Aorta (tissue), 5 donors: ENCODE results near the gene MYOG. TPM values are rescaled to one million over a fixed set of nuclear protein-coding genes. Genes with fewer than 3 reads are reported as not detected.

Experiments used
- ATAC-seq: fragments of 200-7000 bp; cut with Tn5 transposase; one replicate; pipeline ENCODE4 v1.9.1; 2022; ENCODE audit warnings: moderate library complexity; ENCODE audit not compliant: low FRiP score
- DNase-seq, 2 donors: peaks; one replicate each; pipeline ENCODE4 v3.0.0-alpha.2; 2020
- H3K27ac ChIP-seq, 2 donors: one replicate each; pipeline ENCODE4 v1.5.1; 2013; ENCODE audit warnings: low read length in 2 of 2, mild to moderate bottlenecking in 2 of 2, moderate library complexity in 2 of 2, control low read depth in 1 of 2, inconsistent platforms in 1 of 2, low read depth in 1 of 2
- H3K27me3 ChIP-seq, 2 donors: one replicate each; pipeline ENCODE4 v1.6.1; 2013; ENCODE audit warnings: control low read depth in 1 of 2, low read length in 1 of 2, mild to moderate bottlenecking in 1 of 2, moderate library complexity in 1 of 2; ENCODE audit not compliant: insufficient read depth in 2 of 2, control insufficient read depth in 1 of 2
- H3K36me3 ChIP-seq, 2 donors: one replicate each; pipeline ENCODE4 v1.6.1; 2013; ENCODE audit warnings: control low read depth in 1 of 2, low read length in 1 of 2, mild to moderate bottlenecking in 1 of 2; ENCODE audit not compliant: insufficient read depth in 2 of 2, control insufficient read depth in 1 of 2
- H3K4me1 ChIP-seq, 2 donors: one replicate each; pipeline ENCODE4 v1.6.1; 2013; ENCODE audit warnings: low read length in 2 of 2, control low read depth in 1 of 2, mild to moderate bottlenecking in 1 of 2, moderate library complexity in 1 of 2; ENCODE audit not compliant: insufficient read depth in 2 of 2, control insufficient read depth in 1 of 2
- H3K4me3 ChIP-seq, 2 donors: one replicate each; pipeline ENCODE4 v1.5.1; 2013; ENCODE audit warnings: low read length in 2 of 2, control low read depth in 1 of 2, mild to moderate bottlenecking in 1 of 2
- H3K9me3 ChIP-seq: one replicate; pipeline ENCODE4 v1.6.1; 2013; ENCODE audit warnings: mild to moderate bottlenecking, low read length; ENCODE audit not compliant: control insufficient read depth
- WGBS, 2 donors: extraction: QIAGEN DNeasy Blood & Tissue Kit; methylation state at CpG; one replicate each; pipeline ENCODE4 v1.1.7; 2013; 5-methylcytosine and 5-hydroxymethylcytosine counted together
- intact Hi-C, 2 donors: fragments of 100-400 bp; cut with DNase I; formaldehyde crosslinking; loops; one replicate each; pipeline versions ENCODE4 v1.14.2 to v1.15.0; 2022
- polyA plus RNA-seq, 2 donors: library from polyadenylated mRNA; stranded (reverse); fragments of 200-250 nt; gene quantifications; one replicate each; pipeline ENCODE4 v1.2.3, GENCODE V29; 2013
- total RNA-seq, 2 donors: library from RNA; stranded (reverse); fragmentation: NEBNext Ultra II Directional; extraction: Animal tissue kit (Norgen Biotek cat#: 25700); gene quantifications; one replicate each; pipeline ENCODE4 v1.2.1, GENCODE V29; 2021
- donor health status: healthy with polysubstance abuse.
- donor health status: Bipolar disorder and iron deficiency.
- donor health status: DM: no; HTN: no; CAD: no.
- donor health status: DM: no; HTN: no; CAD: no.
- donor health status: DM: yes; HTN: yes; CAD: no.

MYOG gene
- total and polyA plus RNA-seq, 4 donors = not detected

GRCh38 chr1:203078478-203078877, 7.3 kb downstream of the MYOG start:
- no peak overlapping the region for H3K4me3 ChIP-seq
- intact Hi-C loops = no loop called here
- H3K9me3 ChIP-seq = no peaks in the 10 kb centered on the region
- 91 to 100% methylated on average over 3 of the region's 3 CpGs for WGBS, 2 donors
- ATAC-seq = no peak
- no peak overlapping the region for H3K27ac ChIP-seq
- no peaks in the 10 kb centered on the region for H3K27me3 ChIP-seq
- H3K36me3 ChIP-seq = no peaks in the 10 kb centered on the region
- H3K4me1 ChIP-seq = no peaks in the 10 kb centered on the region
- no peak for DNase-seq

- DNase-seq = no peak
- ATAC-seq = no peak
- H3K9me3 ChIP-seq = no peaks in the 10 kb centered on the region
- no peaks in the 10 kb centered on the region for H3K36me3 ChIP-seq
- no peak overlapping the region for H3K4me3 ChIP-seq
- no peaks in the 10 kb centered on the region for H3K27me3 ChIP-seq
- H3K27ac ChIP-seq = no peak overlapping the region
- intact Hi-C loops = no loop called here
- WGBS, 2 donors = 97% methylated on average over 2 of the region's 2 CpGs
- no peaks in the 10 kb centered on the region for H3K4me1 ChIP-seq
These were observed 7.9 kb downstream of the MYOG start for GRCh38 chr1:203077956-203078355.

DNA sequence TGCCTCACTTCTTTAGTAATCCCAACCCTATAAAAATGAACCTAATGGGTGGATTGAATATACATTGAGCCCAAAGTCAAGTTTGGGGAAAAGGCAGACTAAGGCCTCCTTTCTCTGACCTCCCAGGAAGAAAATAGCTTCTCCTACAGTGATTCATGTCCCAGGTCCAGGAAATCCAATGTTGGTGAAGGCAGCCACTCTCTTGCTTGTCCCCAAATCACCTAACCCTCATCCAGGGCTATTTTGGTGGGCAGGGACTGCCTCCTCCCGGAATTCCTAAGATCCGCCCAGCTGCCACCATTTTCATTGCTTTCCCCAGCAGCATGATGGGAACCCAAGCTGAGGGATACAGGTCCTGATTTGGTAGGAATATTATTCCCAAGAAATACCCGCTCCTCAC, 8.4 kb downstream of the MYOG start:
- Histone ChIP-seq H3K9me3 (no peaks in the 10 kb centered on the region), H3K27me3 (no peaks in the 10 kb centered on the region), H3K4me1 (no peaks in the 10 kb centered on the region), H3K27ac (no peak overlapping the region), H3K36me3 (peaks cover 0 to under 1% of the 10 kb centered on the region in 2 donors), H3K4me3 (no peak overlapping the region)
- intact Hi-C loops = no loop called here
- DNase-seq (no peak), ATAC-seq (no peak)
- 92 to 95% methylated on average over 3 of the region's 3 CpGs for WGBS, 2 donors

- DNase-seq (no peak), ATAC-seq (no peak)
- Histone ChIP-seq H3K27me3 (no peaks in the 10 kb centered on the region), H3K36me3 (peaks cover 0 to 1% of the 10 kb centered on the region in 2 donors), H3K4me1 (no peaks in the 10 kb centered on the region), H3K9me3 (no peaks in the 10 kb centered on the region), H3K27ac (no peak overlapping the region), H3K4me3 (no peak overlapping the region)
- intact Hi-C loops = no loop called here
- 68 to 75% methylated on average over 28 to 30 of the region's 30 CpGs for WGBS, 2 donors
These were observed 9.7 kb downstream of the MYOG start for GRCh38 chr1:203076031-203076511.

DNA sequence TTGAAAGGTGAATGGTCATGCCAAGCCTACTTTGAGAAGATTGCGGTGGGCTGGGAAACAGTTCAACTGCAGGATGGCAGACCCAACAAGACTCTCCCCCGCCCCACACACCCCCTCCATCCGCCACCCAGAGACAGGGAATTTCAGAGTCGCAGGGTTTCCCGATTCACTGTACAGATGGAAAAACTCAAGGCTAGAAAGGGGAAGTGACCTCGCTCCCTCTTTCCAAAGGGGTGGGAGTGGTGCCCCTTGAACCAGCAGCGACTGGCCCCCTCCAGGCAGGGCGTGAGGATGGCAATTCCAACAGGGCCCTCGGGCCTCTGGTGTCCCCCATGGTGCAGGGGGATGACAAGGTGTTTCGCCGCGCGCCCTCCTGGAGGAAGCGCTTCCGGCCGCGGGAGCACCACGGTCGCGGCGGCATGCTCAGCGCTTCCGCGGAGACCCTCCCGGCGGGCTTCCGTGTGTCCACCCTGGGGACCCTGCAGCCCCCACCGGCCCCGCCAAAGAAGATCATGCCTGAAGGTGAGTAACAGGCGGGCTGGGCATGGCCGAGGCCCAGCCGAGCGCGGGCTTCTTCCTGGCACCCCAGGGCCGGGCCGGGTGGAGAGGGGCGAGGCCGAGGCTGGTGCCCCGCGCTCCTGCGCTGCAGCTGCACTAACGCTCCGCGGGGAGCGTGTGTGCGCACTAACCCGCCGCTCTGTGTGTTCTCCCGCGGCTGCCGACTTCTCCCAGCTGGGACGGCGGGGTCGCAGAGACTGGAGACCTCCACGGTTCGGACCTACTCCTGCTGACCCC, 10.4 kb downstream of the MYOG start:
- Histone ChIP-seq H3K36me3 (peaks cover 0 to 1% of the 10 kb centered on the region in 2 donors), H3K4me1 (no peaks in the 10 kb centered on the region), H3K4me3 (no peak overlapping the region), H3K27me3 (no peaks in the 10 kb centered on the region), H3K27ac (no peak overlapping the region), H3K9me3 (no peaks in the 10 kb centered on the region)
- WGBS, 2 donors = 48 to 56% methylated on average over 54 to 56 of the region's 56 CpGs
- intact Hi-C loops = no loop called here
- DNase-seq = no peak
- no peak for ATAC-seq

GRCh38 chr1:203074610-203075009, 11.2 kb downstream of the MYOG start:
- peaks cover 0 to 1% of the 10 kb centered on the region in 2 donors for H3K36me3 ChIP-seq
- DNase-seq (peak in 1 of 2 donors; percentile 57), ATAC-seq (no peak)
- H3K4me3 ChIP-seq = no peak overlapping the region
- no peaks in the 10 kb centered on the region for H3K9me3 ChIP-seq
- H3K27me3 ChIP-seq = no peaks in the 10 kb centered on the region
- no peak overlapping the region for H3K27ac ChIP-seq
- H3K4me1 ChIP-seq = peaks cover 0 to 2% of the 10 kb centered on the region in 2 donors
- intact Hi-C loops = no loop called here

DNA sequence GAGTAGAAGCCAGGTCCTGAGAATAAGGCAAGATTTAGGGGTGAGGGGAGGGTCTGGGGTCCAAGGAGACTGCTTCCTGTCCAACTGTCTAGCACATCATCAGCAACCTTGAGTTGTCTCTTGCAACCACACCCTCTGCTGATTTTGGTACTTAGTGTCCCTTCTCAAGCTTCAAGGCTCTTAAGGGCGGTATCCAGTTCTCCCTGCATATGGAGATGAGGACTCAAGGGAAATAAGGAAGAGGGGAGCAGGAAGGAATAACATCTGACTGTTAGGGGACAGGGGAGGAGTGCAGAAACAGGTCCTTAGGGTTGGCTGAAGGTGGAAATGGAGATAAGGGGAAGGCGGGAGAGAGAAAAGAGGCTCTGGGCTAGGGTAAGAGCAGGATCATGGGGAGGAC, 12.3 kb downstream of the MYOG start:
- H3K36me3 ChIP-seq = peaks cover 0 to 1% of the 10 kb centered on the region in 2 donors
- H3K4me3 ChIP-seq = no peak overlapping the region
- ATAC-seq (no peak), DNase-seq (no peak)
- H3K9me3 ChIP-seq = no peaks in the 10 kb centered on the region
- WGBS, 2 donors = 92 to 100% methylated on average over 2 of the region's 2 CpGs
- no peak overlapping the region for H3K27ac ChIP-seq
- H3K4me1 ChIP-seq = peaks cover 0 to 4% of the 10 kb centered on the region in 2 donors
- no peaks in the 10 kb centered on the region for H3K27me3 ChIP-seq
- intact Hi-C loops = no loop called here

- 73 to 79% methylated on average over 3 of the region's 3 CpGs for WGBS, 2 donors
- DNase-seq (no peak), ATAC-seq (no peak)
- intact Hi-C loops = no loop called here
- no peak overlapping the region for H3K27ac ChIP-seq
- peaks cover 0 to 1% of the 10 kb centered on the region in 2 donors for H3K36me3 ChIP-seq
- no peak overlapping the region for H3K4me3 ChIP-seq
- H3K27me3 ChIP-seq = no peaks in the 10 kb centered on the region
- peaks cover 0 to 4% of the 10 kb centered on the region in 2 donors for H3K4me1 ChIP-seq
- no peaks in the 10 kb centered on the region for H3K9me3 ChIP-seq
These were observed 12.9 kb downstream of the MYOG start for GRCh38 chr1:203072911-203073310.

DNA sequence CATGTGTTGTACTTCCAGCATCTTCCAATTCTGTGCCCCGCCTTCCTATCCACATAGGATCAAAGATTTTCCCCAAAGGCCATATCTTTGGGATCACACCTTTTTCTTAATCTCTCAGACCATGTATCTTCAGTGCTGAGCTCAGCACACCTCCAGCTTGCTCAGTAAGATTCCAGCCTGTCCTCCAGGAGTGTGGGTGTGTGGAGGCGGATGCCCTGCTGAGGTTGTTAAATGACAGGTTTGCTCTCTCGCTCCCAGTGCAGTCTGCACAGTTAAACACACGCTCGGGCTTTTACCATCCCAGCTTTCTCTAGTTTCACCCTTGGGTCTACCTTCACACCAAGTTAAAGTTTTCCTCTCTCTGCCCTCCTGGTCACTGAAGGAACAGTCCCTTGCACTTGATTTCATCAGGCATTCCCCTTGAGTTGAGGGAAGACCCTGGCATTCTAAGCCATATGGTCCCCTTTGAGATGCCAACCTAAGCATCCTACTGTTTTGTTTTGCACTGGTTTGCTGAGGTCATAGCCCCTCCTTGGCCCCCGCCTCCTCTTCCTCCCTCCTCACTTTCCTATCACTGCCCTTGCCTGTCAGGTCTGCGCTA, 13.7 kb downstream of the MYOG start:
- ATAC-seq = no peak
- peaks cover 0 to 1% of the 10 kb centered on the region in 2 donors for H3K36me3 ChIP-seq
- 95% methylated on average over 7 of the region's 7 CpGs for WGBS, 2 donors
- intact Hi-C loops = no loop called here
- no peaks in the 10 kb centered on the region for H3K9me3 ChIP-seq
- no peak overlapping the region for H3K27ac ChIP-seq
- DNase-seq = no peak
- no peaks in the 10 kb centered on the region for H3K27me3 ChIP-seq
- H3K4me3 ChIP-seq = no peak overlapping the region
- peaks cover 0 to 4% of the 10 kb centered on the region in 2 donors for H3K4me1 ChIP-seq
